GM12892 (cell line): Measurements from ENCODE around the gene PHF21A.

Experiments used
- POLR2A ChIP-seq: IDR thresholded peaks from 2 replicates; pipeline ENCODE4 v1.6.1; 2011; ENCODE audit warnings: low read depth, low read length, control low read depth
- POLR2AphosphoS5 ChIP-seq: IDR thresholded peaks from 2 replicates; pipeline ENCODE4 v1.6.1; 2011; ENCODE audit warnings: low read depth, low read length, control low read depth

DNA sequence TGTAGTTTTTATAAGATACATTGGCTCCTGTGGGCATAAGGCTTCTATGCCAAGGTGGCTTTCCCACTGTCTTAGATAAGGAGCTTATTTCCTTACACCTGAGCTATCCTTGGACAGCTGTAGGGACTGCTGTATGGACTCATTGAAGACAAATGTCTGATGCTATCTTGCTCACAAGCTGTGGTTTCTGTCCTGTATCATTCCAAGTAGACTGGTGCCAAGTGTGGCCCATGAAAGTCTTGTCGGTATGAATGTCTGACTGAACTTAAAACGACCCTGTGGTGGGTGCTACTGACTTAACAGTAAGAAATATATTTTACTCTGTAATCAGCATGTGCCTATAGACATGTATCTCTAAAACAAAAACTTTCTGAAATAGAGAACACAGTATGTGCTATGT is 153.7 kb downstream of the PHF21A start:
- TF ChIP-seq POLR2A (no peak), POLR2AphosphoS5 (no peak)
